ENCODE data around the gene AOC2.
"Not testable (repeated sequence)": the region's sequence is repeated elsewhere in the genome, so short reads cannot be mapped to it uniquely, and the experiment has no call there.

The AOC2 gene

GRCh38 chr17:42883802-42884558 lies 39.6 kb downstream of the AOC2 start:
- no peak for DNase-seq

- not testable (repeated sequence) for DNase-seq
Measured at GRCh38 chr17:42885806-42886205, 41.4 kb downstream of the AOC2 start.

- no peak for DNase-seq
Measured at GRCh38 chr17:42886283-42887176, 42.1 kb downstream of the AOC2 start.

- no peak for DNase-seq
Measured at GRCh38 chr17:42889809-42890208, 45.4 kb downstream of the AOC2 start.

GRCh38 chr17:42891539-42892152 lies 47.3 kb downstream of the AOC2 start:
- no peak for DNase-seq

GRCh38 chr17:42893359-42893758 lies 49.0 kb downstream of the AOC2 start:
- no peak for DNase-seq

- DNase-seq, result no peak
Measured at GRCh38 chr17:42894283-42895184, 50.2 kb downstream of the AOC2 start.

- DNase-seq, result no peak
Measured at GRCh38 chr17:42895185-42895555, 50.8 kb downstream of the AOC2 start.

- no peak for DNase-seq
Measured at GRCh38 chr17:42898147-42898811, 53.9 kb downstream of the AOC2 start.

GRCh38 chr17:42899981-42900380 lies 55.6 kb downstream of the AOC2 start:
- DNase-seq, result not testable (repeated sequence)
